Activated effector memory CD4-positive, alpha-beta T cell treated with Interleukin-2 at 50 U/mL for 16 hours (primary cell): Measurements from ENCODE around the gene HOXB9.

Experiments used
- DNase-seq: peaks from one replicate; pipeline ENCODE4 v3.0.0-alpha.2; 2020

HOXB9 gene

DNA sequence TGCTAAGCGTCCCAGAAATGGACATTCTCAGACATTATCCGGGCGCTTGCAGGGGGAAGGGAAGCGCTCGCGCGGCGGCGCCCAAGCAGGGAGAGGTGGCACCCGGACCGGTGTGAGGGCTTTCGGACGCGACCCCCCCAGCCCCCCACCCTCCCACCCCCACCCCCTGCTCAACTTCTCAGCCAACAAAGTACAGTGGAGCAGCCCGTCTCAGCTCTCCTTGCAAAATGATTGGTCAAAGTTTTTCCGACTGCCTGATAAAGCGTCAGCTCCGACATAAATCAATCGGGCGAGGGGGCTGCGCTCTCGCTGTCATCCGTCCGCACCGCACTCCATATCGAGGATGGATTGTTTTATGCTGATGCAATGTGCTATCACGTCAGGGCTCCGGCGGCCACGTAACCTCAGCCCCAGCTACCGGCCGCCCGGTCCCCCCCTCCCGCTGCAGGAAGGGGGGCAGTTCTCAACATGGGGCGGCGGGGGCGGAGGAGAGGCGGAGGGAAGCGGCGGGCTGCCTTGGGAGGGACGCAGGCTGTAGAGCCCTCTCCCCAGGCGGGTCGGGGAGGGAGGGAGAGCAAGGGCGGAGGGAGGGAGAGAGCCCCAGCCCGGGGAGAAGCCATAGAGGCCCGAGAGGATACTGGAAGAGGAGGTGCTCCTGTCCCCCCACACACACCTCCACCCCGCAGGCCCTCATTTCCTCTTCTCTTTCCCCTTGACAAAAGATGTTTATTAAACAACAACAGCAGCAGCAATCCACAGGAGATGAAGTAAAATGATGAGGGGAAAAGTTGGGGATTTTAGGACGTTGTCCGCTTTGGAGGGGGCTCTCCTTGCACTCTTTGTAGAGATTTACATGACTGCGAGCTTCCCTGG is at the start of gene HOXB9:
HOXB9 (minus strand) TSS at position 114 of the 873 bp plus-strand sequence; CDS start at position 25, 89 bp downstream.
- DNase-seq, result no peak

DNA sequence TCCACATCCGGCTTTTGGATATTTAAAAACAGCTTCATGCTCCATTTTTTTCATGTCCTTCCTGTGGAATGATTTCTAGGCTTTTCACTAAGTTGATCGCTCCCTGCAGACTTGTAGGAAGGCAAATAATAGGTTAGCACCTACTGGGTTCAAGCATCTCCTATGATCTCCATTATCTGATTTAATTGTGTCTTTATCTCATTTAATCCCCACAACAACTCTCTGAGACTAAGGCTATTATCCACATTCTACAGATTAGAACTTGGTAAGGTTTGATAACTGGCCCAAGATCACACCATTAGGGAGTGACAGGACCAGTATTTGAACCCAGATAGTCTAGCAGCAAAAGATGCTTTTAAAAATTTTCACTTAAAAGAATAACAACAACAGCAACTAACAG is 46.2 kb upstream of the HOXB9 start:
- DNase-seq, result no peak

DNA sequence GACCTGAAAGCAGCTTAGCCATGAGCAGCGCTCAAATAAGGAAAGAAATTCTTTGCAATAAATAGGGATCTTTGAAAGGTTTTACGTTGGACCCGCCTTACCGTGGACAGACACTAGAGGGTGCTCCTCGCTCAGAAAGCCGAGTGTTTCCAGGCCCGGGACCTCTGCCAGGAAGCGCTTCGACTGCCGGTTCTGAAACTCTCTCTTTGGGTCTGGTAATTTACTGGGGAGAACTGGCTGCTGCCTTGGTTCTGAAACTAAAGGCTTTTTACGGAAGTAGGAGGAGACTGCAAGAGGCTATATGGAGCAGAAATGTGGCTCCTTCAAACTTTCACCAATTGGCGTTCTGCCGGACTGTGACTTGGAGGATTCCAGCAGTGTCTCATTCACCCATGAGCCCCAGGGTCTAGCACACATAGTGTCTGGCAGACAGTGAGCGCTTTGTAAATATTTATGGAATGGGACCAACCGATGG is 45.6 kb upstream of the HOXB9 start:
- peak; percentile 52 for DNase-seq

DNA sequence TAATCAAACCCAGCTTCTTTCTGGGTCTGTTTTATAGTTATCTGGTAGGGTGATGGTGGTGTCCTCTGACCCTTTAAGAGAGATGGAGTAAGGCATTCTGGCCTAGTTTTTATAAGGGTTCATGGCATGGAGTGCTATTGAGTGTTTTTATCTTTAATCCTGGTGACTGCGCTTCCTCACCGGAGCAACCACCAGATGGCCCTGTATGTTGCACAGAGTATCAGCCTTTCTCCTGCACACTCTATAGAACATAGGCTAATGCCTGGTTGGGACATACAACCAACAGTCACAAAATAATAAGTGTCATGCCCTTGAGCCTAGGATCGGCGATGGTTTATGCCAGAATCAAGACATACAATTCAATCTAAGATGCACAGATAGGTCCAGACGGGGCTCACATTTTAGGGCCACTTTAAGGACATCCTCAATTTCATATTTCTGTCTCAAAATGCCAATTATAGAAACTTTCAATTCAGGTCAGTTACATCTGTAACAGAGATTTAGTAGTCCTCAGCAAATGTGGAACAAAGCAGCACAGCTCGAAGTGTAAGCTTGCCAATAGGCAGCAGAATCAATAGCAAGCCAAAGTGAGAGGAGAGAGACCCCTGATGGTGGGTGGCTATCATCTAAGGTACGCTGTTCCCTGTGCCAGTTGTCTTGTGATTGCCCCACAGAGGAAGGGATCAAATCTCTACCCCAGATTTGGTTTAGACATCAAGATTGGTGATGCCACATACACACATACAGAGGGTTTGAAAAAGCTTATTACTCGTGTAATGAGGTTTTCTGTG is 37.2 kb upstream of the HOXB9 start:
- DNase-seq, result no peak

DNA sequence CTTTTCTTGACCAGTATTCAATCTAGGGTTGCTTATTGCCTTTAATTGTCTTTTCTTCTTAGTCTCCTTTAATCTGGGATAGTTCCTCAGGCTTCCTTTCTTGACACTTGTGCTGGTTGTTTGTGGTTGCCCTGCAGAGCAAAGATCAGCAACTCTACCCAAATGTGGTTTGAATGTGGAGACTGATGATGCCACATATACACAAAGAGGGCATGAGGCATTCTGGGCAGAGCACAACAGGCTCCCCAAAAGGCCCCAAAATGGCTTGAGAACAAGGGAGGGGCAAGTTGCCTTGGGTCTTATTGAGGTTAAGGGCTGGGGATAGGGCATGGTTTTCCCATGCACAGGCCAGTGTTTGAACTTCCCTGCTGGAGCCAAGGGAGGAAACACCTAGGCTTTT is 29.8 kb upstream of the HOXB9 start:
- DNase-seq, result no peak

DNA sequence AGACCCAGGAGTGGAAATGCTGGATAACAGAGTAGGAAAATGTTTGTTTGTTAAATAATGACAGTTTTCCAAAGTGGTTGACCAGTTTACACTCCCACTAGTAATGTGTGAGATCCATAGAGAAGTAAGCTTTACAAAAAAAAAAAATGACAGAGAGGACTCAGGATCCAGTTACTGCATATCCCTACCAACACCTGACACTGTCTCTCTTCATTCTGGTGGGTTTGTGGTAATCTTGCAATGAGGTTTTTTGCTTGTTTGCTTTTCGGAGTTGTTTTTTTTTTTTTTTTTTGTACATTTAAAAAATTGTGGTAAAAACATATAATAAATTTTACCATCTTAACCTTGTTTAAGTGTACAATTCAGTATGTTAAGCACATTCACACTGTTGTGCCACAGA is 23.6 kb upstream of the HOXB9 start:
- DNase-seq, result no peak

DNA sequence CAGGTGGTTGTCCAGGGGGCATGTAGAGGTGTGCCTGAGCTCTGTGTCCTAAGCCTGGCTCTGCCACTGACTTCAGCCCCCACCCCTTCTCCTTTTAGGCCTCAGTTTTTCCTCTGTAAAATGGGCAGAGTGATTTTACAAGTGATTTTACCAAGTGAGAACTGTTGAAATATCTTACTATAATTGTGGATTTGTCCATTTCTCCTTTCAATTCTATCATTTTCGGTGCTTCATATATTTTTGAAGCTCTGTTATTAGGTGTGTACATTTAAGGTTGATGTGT is 21.7 kb upstream of the HOXB9 start:
- DNase-seq, result no peak

DNA sequence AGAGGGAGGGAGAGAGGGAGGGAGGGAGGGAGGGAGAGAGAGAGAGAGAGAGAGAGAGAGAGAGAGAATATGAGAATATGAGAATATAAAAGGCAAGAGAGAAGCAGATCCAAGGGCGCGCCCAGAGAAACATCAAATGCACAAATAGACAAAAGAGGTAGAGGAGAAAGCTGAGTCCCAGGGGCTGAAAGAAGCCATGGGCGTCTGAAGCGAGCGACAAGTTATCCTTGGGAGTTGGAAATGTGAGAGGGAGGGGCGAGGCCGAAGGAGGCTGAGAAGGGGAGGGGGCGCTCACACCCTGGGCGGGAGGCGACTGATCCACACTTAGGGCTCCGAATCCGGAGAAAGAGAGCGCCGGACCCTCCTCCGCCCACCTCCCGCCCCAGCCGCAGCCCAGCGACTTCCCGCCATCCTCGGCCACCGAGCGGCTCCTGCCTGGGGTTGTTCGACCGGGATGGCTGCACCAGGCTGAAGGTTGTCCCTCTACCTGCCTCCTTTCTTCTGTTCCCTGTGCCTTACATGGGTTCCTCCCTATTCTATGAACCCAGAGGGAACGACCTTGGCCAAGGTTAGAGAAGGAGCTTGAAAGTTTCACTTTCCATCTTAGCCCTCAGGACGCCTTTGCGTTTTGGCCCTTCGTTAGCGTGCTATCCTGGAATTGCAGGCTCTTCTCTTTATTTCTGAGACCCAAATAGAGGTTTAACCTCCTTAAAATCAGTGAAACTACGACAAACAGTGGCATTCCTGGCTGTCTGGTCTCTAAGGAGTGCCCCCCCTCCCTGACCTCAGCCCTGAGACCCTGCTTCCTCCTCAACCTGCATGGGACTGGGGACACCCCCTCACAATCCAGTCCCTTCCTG is 21.2 kb upstream of the HOXB9 start:
- DNase-seq, result no peak

DNA sequence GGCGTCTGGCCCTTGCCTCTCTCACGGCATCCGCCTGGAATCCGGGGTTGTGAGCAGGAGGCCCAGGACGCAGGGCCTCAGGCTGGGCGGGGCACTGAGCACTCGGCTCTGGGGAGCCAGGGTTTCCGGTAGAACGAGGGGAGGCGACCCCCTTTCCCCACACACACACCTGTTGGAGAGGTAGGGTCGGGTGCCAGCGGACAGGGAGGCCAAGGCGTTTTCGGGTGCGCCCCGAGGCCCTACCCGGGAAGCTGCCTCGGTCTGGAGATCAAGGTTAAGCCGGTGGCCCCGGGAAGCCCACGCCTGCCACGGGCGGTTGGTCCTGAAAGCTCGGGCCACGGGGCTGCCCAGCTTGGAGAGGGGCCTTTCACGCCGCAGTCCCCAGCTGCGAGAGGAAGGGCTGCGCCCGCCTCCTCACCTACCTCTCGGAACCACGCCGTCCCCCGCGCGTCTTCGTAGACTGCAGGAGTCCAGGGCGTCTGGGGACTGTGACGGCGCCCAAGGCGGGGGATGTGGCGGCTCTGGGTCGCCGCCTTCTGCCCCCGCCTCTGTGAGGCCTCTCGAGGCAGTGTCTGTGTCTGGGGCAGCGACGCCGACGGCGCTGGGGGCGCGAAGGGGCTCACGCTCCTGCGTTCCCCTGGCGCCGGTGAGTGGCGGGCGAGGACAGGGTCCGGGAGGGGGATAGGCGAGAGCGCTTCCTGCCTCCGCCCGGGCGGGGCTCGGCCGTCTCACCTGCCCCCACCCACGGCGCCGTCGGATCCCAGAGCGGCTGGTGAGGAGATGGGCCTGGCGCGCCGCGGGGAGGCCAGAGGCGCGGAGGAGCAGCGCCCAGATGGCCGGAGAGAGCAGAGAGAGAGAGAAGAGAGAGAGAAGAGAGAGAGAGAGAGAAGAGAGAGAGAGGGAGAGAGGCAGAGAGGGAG is 20.3 kb upstream of the HOXB9 start:
- no peak for DNase-seq

DNA sequence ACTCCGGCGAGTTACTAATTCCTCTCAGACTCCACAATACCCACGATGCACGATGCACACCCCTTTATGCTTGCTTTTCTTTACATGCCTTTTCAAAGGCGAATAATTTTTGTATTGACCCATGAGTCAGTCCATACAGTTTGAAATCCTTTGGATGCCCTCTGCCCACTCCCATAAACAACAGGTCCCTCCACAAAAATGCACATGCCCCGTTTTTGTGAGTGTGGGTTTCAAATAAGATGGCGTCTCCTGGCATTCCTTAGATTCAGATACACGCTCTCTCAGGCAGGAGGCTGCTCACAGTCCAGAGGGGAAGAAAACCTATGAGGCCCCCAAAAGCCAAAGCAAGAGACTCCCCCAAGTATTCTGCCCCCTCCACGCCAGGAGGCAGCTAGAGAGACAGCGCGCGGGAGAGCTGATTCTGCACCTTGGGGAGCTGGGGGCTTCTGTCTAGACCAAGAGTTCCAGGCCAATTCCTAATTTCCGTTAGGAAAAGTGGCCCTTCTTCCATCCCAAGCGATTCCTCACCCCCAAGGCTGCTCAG is 19.6 kb upstream of the HOXB9 start:
- no peak for DNase-seq

DNA sequence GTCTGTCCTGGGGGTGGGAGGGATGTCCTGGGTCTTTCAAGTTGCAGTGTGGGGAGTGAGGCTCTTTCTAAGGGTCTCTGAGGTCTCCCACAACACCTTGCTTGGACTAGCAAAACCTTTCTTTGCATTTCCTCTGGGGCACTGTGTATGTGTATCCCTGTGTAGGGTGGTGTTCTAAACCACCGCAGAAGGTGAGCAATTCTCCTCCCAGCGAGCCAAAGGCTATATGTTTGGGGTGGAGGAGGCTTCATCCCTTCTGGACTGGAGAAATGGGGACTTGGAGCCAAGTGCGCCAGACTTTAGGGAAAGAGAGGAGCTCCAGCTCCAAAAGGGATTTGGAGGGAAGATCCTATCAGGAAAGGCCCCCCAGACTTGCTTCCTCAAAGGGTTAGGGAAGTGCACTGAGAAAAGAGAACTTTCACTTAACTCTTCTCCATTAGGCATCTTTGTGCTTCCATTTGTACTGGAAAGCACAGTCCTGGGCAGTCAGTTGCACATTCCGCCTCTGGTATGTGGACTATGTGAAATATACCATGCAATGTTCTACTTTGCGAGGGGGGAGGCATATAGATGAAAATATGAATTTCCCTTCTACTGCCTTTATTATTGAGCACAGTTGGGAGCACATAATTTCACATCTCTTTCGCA is 18.9 kb upstream of the HOXB9 start:
- no peak for DNase-seq

DNA sequence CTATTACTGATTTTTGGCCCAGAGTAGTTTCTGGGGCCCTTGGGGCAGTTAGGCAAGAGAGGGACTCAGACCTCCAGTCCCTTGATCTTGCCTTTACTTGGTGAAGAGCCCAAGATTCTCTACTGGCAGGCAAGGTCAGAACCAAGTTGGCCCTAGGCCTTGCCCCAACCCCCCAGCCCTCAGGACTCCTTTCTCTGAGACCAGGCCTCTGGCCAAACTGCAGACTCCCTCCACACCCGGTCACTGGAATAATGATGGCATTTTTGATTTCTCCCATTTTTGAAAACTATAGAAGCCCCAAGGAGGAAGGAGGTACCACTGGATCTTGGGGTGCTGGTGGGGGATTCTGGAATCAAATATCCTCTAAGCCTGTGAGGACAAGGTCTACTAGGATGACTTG is 18.0 kb upstream of the HOXB9 start:
- DNase-seq, result no peak

DNA sequence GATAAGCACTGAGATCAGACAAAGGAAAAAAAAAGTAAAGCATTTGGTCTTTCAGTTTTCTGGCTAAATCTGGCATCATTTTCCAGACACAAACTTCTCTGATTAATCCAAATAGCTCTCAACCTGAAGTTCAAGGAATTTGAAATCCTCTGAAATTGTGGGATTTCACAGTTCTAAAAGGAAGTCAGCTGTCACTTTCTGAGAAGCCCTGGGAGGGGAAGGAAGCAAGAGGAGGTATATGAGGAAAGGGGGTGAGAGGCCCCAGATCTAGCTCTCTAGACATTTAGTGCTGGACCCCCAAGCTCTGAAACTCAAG is 17.5 kb upstream of the HOXB9 start:
- DNase-seq, result no peak

DNA sequence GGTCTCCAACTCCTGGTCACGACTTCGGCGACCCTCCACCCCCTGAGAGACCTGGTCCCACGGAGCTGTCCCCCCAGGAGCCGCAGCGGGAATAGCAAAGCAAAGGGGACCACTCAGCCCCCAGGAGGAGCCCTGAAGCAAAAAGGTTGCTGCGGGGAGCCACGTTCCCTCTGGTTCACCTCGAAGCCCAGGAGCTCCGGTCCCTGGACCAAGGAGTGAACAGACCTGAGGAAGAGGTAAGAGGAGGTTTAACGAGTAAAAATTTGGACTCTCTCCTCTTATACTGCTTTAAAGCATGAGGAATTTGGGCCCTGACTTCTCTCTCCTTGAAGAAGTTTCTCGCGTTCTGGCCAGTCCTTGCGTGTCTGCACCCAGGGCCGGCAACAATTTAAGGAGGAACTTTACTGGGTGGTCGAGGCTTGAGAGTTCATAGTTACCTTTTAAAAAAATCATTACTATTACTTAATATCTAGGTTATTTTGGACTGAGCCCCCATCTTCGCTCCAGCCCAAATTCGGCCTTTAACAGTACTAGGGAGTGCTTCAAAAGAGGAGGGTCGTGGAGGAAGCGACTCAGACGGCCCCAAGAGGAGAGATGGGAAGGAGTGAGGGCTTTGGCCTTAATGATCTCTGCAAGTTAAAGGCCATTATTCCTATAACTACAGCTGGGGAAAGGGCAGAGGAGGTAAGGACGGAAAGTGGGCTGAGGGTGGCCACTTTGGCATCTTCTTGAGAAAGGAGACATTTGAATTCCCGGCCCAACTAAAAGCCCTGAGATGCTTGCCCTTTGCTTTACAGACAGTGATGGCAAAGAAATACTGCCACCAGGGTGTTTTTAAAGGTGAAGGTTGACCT is 16.9 kb upstream of the HOXB9 start:
- DNase-seq, result no peak

DNA sequence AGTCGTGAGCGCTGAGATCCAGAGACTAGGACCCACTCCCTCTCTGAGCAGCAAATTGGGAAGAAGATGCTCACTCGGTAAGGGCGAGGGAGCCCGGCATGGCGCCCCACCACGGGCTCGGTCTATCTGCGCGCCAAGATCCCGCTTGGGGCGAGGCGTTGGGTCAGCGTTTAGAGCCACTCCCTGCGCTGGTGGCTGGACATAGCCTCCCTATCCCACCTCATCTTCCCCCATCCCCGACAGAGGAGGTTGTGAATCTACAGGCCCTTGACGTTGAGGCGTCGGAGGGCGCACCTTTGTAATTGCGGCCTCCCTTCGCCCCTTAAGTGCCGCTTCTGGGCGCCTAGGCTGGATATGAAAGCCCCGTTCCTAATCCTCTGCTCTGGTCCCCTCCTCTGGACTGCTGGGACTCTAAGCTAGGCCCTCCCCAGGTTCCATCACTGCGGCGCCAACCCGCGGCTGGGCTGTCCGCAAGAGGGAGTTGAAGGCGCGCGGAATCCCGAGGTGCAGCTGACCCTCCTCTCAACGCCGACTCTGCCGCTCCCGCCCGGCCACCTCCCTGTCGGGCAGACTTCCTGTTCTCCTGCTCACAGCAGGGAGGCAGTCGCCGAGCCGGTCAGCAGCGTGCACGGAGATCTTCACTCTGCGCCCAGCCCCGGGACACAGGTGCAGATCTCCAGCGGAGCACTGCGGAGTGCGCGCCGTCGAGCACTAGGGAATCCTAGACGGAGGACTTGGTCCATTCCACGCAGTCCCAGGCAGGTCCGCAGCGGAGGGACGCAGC is 16.1 kb upstream of the HOXB9 start:
- DNase-seq, result no peak

DNA sequence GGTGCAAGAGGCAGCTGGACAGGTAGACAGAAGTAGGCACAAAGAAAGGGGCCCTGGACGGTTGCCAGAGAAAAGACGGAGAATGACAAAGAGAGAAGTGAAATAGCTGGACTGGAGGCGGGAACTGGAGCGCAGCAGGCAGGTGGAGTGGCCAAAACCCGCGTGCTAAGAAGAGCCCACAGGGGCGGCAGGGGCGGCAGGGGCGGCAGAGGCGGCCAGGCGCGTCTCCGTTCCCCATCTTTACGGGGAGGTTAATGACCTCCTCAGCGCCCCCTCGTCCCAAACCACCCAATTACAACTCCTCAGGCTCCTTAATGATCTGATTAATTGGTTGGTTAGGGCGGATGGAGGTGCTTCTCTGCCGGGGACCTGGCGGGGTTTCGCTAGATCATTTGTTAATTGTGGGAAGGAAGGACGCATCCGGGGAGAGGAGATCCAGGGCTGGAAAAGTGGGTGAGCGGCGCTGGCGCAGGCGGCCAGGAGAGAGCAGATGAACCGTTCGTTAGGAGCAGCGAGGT is 15.4 kb upstream of the HOXB9 start:
- no peak for DNase-seq

DNA sequence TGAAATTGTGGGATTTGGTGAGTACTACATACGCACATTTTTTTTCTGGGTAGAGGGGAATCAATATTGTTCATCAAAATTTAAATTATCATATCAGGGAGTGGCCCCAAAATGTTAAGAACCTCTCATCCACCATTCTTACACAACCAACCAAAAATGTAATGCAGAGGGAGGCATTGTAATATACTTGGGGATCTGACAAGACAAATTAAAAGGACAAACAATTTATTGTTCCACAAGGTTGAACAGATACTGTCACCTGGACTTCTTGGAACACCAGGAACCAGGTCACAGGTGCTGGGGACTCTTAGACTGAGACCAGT is 14.7 kb upstream of the HOXB9 start:
- no peak for DNase-seq

DNA sequence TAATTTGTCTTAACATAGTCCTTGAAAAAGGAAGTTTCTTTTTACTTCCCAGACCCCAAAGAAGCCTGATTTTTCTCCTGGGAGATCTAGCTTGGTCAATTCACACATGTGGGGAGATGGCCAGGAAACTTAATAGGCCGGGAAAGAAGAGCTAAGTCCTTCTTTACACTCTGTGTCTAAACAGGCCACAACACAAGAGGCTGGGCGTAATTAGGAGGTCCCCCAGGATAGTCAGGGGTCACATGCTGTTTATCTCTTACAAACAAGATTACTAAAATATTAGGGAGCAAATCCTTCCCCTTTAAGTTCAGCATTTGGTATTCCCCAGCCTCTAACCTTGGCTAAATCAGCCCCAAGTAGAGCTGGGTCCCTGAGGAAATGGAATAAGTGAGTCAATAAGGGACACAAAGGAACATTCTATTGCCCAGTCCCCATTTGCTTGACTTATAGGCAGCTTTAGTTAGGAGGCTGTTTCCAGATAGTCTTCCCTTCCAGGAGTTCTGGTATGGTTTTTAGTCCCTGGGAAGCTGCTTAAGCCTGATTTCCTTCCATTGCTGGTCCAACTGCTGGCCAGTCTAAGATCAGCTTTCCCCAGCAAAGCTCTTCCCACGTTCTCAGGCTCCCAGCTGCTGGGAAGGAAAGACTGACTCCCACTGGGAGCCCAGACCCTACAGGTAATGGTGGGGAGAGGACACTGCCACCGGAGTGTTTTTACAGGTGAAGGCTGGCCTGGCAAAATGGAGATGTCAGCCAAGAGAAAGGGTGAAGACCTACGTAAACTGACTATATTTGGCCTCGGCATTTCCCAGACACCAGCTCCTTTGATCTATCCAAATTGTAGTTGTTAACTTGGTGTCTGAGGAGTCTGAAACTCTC is 14.1 kb upstream of the HOXB9 start:
- no peak for DNase-seq

DNA sequence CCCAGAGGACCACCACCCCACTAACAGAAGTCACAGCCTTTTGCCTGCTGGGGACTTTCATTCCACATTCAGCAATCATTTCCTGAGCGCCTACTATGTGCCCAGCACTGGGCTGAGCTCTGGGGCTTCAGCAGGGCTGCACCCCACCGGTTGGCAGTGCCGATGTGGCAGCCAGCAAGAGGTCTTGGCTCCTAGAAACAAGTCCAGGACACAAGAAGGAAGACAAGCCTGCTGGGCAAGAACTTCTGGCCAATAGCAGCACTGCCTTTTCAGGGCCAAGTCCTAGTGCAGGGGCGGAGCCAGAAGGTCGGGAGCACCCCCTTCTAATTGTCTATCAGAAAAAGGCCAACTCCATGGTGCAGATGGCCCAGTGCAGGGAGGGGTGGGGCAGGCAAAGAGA is 13.0 kb upstream of the HOXB9 start:
- DNase-seq, result no peak
